ENCODE results near the gene MTLN. TPM values are rescaled to one million over a fixed set of nuclear protein-coding genes. Genes with fewer than 3 reads are reported as not detected.
"Not testable (repeated sequence)": the region's sequence is repeated elsewhere in the genome, so short reads cannot be mapped to it uniquely, and the experiment has no call there.

Gene MTLN
- 100 to 1,000 TPM in 3 of 5 donors, 10 to 100 TPM in 1, 1 to 10 TPM in 1; 6.4 to 426 (median 123) TPM for total RNA-seq
- polyA plus RNA-seq, result 100 to 1,000 TPM; 122 to 215 (median 204) TPM
- long read RNA-seq, donor 1, transcript MTLN-203 (2 exons, 441 nt), result major isoform, 16 of 16 reads
- long read RNA-seq, donor 1, partial matches to known transcripts, result 0 of 16 reads
- long read RNA-seq, donor 1, other reads (novel, unspliced or antisense), result 0 of 16 reads
- long read RNA-seq, donor 2, transcript MTLN-203 (2 exons, 441 nt), result major isoform, 10 of 10 reads
- long read RNA-seq, donor 2, partial matches to known transcripts, result 0 of 10 reads
- long read RNA-seq, donor 2, other reads (novel, unspliced or antisense), result 0 of 10 reads
- long read RNA-seq, donor 3, transcript MTLN-203 (2 exons, 441 nt), result major isoform, 14 of 14 reads
- long read RNA-seq, donor 3, partial matches to known transcripts, result 0 of 14 reads
- long read RNA-seq, donor 3, other reads (novel, unspliced or antisense), result 0 of 14 reads
- long read RNA-seq, donor 4, partial matches to known transcripts, result 0 of 2 reads
- long read RNA-seq, donor 4, other reads (novel, unspliced or antisense), result 0 of 2 reads
- long read RNA-seq, donor 5, transcript MTLN-203 (2 exons, 441 nt), result major isoform, 34 of 34 reads
- long read RNA-seq, donor 5, partial matches to known transcripts, result 0 of 34 reads
- long read RNA-seq, donor 5, other reads (novel, unspliced or antisense), result 0 of 34 reads
- long read RNA-seq, donor 6, result 0 reads
- long read RNA-seq, donor 7, transcript MTLN-203 (2 exons, 441 nt), result major isoform, 49 of 49 reads
- long read RNA-seq, donor 7, partial matches to known transcripts, result 0 of 49 reads
- long read RNA-seq, donor 7, other reads (novel, unspliced or antisense), result 0 of 49 reads
- long read RNA-seq, donor 8, transcript MTLN-203 (2 exons, 441 nt), result major isoform, 26 of 26 reads
- long read RNA-seq, donor 8, partial matches to known transcripts, result 0 of 26 reads
- long read RNA-seq, donor 8, other reads (novel, unspliced or antisense), result 0 of 26 reads
- long read RNA-seq, donor 9, transcript MTLN-203 (2 exons, 441 nt), result major isoform, 42 of 42 reads
- long read RNA-seq, donor 9, partial matches to known transcripts, result 0 of 42 reads
- long read RNA-seq, donor 9, other reads (novel, unspliced or antisense), result 0 of 42 reads
- long read RNA-seq, donor 10, transcript MTLN-203 (2 exons, 441 nt), result major isoform, 12 of 12 reads
- long read RNA-seq, donor 10, partial matches to known transcripts, result 0 of 12 reads
- long read RNA-seq, donor 10, other reads (novel, unspliced or antisense), result 0 of 12 reads

GRCh38 chr2:110211938-110212858 is at the start of gene MTLN:
Gene MTLN (minus strand): TSS chr2:110212547. CDS start chr2:110212525, 22 bp downstream.
- 1 to 9% (median 4%) methylated on average over 50 to 54 of the region's 54 CpGs for WGBS, 5 donors
- H3K27me3 ChIP-seq, result peaks cover 0 to 10% (median 0%) of the 10 kb centered on the region in 3 donors
- peak within 1 kb of the TSS; percentile 76 to 88 (median 83) for H3K27ac ChIP-seq
- TF ChIP-seq CTCF (IDR thresholded peaks at IDR 0.05) (no peak), POLR2A (IDR thresholded peaks at IDR 0.05) (peak in 1 of 4 donors; percentile 38), POLR2AphosphoS5 (IDR thresholded peaks at IDR 0.05) (peak; percentile 84 to 98 (median 89)), EP300 (IDR thresholded peaks at IDR 0.05) (no peak)
- DNase-seq, result peak; percentile 69 to 92
- peaks cover 0 to 23% (median 19%) of the 10 kb centered on the region in 4 donors for H3K36me3 ChIP-seq
- peak within 1 kb of the TSS; percentile 73 to 89 (median 80) for H3K4me3 ChIP-seq
- intact Hi-C loops (cut with DNase I; ENCODE audit: low total_unique reads), result no loop called here
- H3K9me3 ChIP-seq, result peaks cover 0 to 5% (median 0%) of the 10 kb centered on the region in 4 donors
- peaks cover 0 to 24% (median 14%) of the 10 kb centered on the region in 4 donors for H3K4me1 ChIP-seq

- H3K36me3 ChIP-seq; intact Hi-C loops (cut with DNase I; ENCODE audit: low total_unique reads); H3K9me3 ChIP-seq; H3K27me3 ChIP-seq; H3K27ac ChIP-seq; H3K4me3 ChIP-seq; DNase-seq; H3K4me1 ChIP-seq: not testable (repeated sequence)
- WGBS, 5 donors, result no CpG with 5 or more reads among the region's 1 CpG
Measured at GRCh38 chr2:110261910-110262309, 49.6 kb upstream of the MTLN start.

GRCh38 chr2:110248081-110248795 is 35.9 kb upstream of the MTLN start:
- H3K4me3 ChIP-seq; H3K36me3 ChIP-seq; H3K27me3 ChIP-seq; intact Hi-C loops (cut with DNase I; ENCODE audit: low total_unique reads); H3K4me1 ChIP-seq; H3K27ac ChIP-seq; H3K9me3 ChIP-seq: not testable (repeated sequence)
- WGBS, 5 donors, result 73 to 89% (median 85%) methylated on average over 3 to 6 of the region's 7 CpGs
- DNase-seq, result peak in 1 of 2 donors; percentile 0

GRCh38 chr2:110245488-110246435 is 33.4 kb upstream of the MTLN start:
- H3K4me3 ChIP-seq; DNase-seq; H3K9me3 ChIP-seq; H3K27ac ChIP-seq; H3K36me3 ChIP-seq; H3K27me3 ChIP-seq; intact Hi-C loops (cut with DNase I; ENCODE audit: low total_unique reads); H3K4me1 ChIP-seq: not testable (repeated sequence)
- no CpG with 5 or more reads among the region's 89 CpGs for WGBS, 5 donors

GRCh38 chr2:110243283-110243682 is 30.9 kb upstream of the MTLN start:
- H3K4me1 ChIP-seq; H3K9me3 ChIP-seq; intact Hi-C loops (cut with DNase I; ENCODE audit: low total_unique reads); H3K36me3 ChIP-seq; H3K27me3 ChIP-seq; H3K27ac ChIP-seq; DNase-seq; H3K4me3 ChIP-seq: not testable (repeated sequence)
- 80 to 100% (median 92%) methylated on average over 1 of the region's 3 CpGs; no CpG with 5 or more reads in 1 of the 5 donors for WGBS, 5 donors

- 10 to 37% (median 18%) methylated on average over 5 of the region's 5 CpGs for WGBS, 5 donors
- DNase-seq; H3K4me1 ChIP-seq; H3K4me3 ChIP-seq; H3K36me3 ChIP-seq; intact Hi-C loops (cut with DNase I; ENCODE audit: low total_unique reads); H3K9me3 ChIP-seq; H3K27ac ChIP-seq; H3K27me3 ChIP-seq: not testable (repeated sequence)
Measured at GRCh38 chr2:110234514-110234913, 22.2 kb upstream of the MTLN start.

GRCh38 chr2:110229886-110230285 is 17.5 kb upstream of the MTLN start:
- H3K9me3 ChIP-seq; H3K36me3 ChIP-seq; DNase-seq; H3K27me3 ChIP-seq; H3K4me1 ChIP-seq; intact Hi-C loops (cut with DNase I; ENCODE audit: low total_unique reads); H3K4me3 ChIP-seq; H3K27ac ChIP-seq: not testable (repeated sequence)
- WGBS, 5 donors, result no CpG with 5 or more reads among the region's 1 CpG

GRCh38 chr2:110222626-110223025 is 10.3 kb upstream of the MTLN start:
- peaks cover 0 to 45% (median 4%) of the 10 kb centered on the region in 3 donors for H3K27me3 ChIP-seq
- intact Hi-C loops (cut with DNase I; ENCODE audit: low total_unique reads); H3K36me3 ChIP-seq; H3K4me1 ChIP-seq; H3K4me3 ChIP-seq; H3K27ac ChIP-seq; DNase-seq; H3K9me3 ChIP-seq: not testable (repeated sequence)
- WGBS, 5 donors, result 77 to 97% (median 92%) methylated on average over 1 of the region's 1 CpG
